Measurements from ENCODE around the gene CCDC188. TPM values are rescaled to one million over a fixed set of nuclear protein-coding genes. Genes with fewer than 3 reads are reported as not detected.

CCDC188 gene
- total RNA-seq, 1 experiment from 2014 or later = not detected

GRCh38 chr22:20126284-20127029 is 24.4 kb downstream of the CCDC188 start:
- Histone ChIP-seq H3K4me3 (no peak overlapping the region), H3K36me3 (ENCODE audit: low read depth) (no peaks in the 10 kb centered on the region)
- CTCF ChIA-PET = no interaction called here

DNA sequence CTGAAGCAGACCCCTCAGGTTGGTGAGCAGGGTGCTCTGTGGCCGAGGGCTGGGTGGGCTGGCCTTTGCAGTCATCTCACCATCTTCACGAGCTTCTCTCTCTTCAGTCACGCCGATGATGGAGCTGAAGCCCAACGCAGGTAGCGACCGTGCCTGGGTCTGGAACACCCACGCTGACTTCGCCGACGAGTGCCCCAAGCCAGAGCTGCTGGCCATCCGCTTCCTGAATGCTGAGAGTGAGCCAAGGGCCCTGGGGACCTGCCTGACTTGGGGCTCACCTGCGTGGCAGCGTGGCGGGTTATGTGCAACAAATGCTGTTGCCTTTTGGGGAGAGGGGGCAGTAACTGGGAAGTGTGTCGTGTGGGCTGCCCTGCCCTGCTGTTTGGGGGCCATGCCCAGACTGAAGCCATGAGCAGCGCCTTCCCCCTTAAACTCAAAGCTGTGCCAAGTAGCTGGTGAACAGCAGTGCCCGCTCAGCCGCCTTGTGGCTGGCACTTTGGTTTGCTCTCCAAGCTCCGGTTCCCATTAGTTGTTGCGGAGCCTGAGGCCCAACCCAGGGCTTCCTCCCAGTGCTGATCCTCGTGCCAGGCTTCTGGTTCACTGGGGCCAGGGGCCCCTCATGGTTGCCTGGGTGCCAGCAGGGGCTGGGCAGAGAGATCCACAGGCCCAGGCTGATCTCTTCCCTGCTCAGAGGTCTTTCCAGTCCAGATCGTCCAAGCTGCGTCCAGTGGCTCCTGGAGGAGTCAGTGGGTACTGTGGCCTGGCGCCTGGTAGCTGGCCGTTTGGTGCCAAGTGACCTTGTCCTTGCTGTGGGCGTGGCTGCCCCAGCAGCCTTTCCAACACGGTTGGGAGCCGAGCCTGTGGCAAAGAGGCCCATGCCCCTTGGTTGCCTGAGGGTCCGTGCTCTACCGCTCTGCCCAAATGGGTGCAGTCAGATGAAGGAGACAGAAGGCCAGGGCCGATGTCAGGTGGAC is 25.4 kb downstream of the CCDC188 start:
- no peak overlapping the region for H3K4me2 ChIP-seq

More at GRCh38 chr22:20126284-20127029, 24.4 kb downstream of the CCDC188 start:
- Histone ChIP-seq H3K79me2 (ENCODE audit: low read depth) (peaks cover 7% of the 10 kb centered on the region; the same call in 1 of the 2 replicates), H3K4me1 (replicated peaks; ENCODE audit: insufficient read depth) (no peaks in the 10 kb centered on the region), H3K9me2 (ENCODE audit: insufficient read depth) (no peaks in the 10 kb centered on the region), H3K4me2 (no peak overlapping the region), H3F3A (ENCODE audit: insufficient read depth, low read depth) (peaks cover 8% of the 10 kb centered on the region; the same call in 1 of the 2 replicates), H3K27ac (no peak overlapping the region), H3K27me3 (ENCODE audit: insufficient read depth, low read depth) (no peaks in the 10 kb centered on the region), H2AFZ (no peak overlapping the region), H3K9me3 (ENCODE audit: insufficient read depth, low read depth) (no peaks in the 10 kb centered on the region), H4K20me1 (ENCODE audit: insufficient read depth) (no peaks in the 10 kb centered on the region)
- intact Hi-C loops (cut with micrococcal nuclease; ENCODE audit: unreplicated experiment) = no loop called here
- no peak for DNase-seq
- POLR2A ChIA-PET (ENCODE audit: unreplicated experiment) = no interaction called here
- no TSS peak for BruUV-seq (replicated peaks)
- TF ChIP-seq CTCF (conservative IDR thresholded peaks at IDR 0.05) = no peak

More for the DNA sequence above, 25.4 kb downstream of the CCDC188 start:
- no peak for DNase-seq
- POLR2A ChIA-PET (ENCODE audit: unreplicated experiment) = interaction anchor here (0.6 kb wide), 1 partner anchor 1127 kb away, joined by 4 read pairs; no protein-coding TSS in a partner anchor
- CTCF ChIA-PET = no interaction called here
- Histone ChIP-seq H3K9me2 (ENCODE audit: insufficient read depth) (no peaks in the 10 kb centered on the region), H3K4me3 (no peak overlapping the region), H3K27me3 (ENCODE audit: insufficient read depth, low read depth) (no peaks in the 10 kb centered on the region), H3K36me3 (ENCODE audit: low read depth) (no peaks in the 10 kb centered on the region), H4K20me1 (ENCODE audit: insufficient read depth) (no peaks in the 10 kb centered on the region), H3K27ac (no peak overlapping the region), H3K9me3 (ENCODE audit: insufficient read depth, low read depth) (no peaks in the 10 kb centered on the region), H3K4me1 (replicated peaks; ENCODE audit: insufficient read depth) (no peaks in the 10 kb centered on the region), H3F3A (ENCODE audit: insufficient read depth, low read depth) (peaks cover 5% of the 10 kb centered on the region; the same call in 1 of the 2 replicates), H2AFZ (no peak overlapping the region), H3K79me2 (ENCODE audit: low read depth) (peaks cover 17% of the 10 kb centered on the region)
- BruUV-seq (replicated peaks) = no TSS peak
- intact Hi-C loops (cut with micrococcal nuclease; ENCODE audit: unreplicated experiment) = no loop called here
- TF ChIP-seq CTCF (conservative IDR thresholded peaks at IDR 0.05) = no peak
- no peak for TF ChIP-seq EZH2 (IDR thresholded peaks at IDR 0.05; ENCODE audit: low read depth)
